Sigmoid colon (tissue), 4 donors: ENCODE measurements around the gene UBP1.

Experiments used
- POLR2A ChIP-seq, 2 donors: fragments of 450-650 bp; IDR thresholded peaks; one replicate each; pipeline ENCODE4 v1.6.1; 2016; ENCODE audit warnings: antibody characterized with exemption in 2 of 2, mild to moderate bottlenecking in 2 of 2, moderate library complexity in 2 of 2
- POLR2AphosphoS5 ChIP-seq, 4 donors: sonication (generic); formaldehyde crosslinking; IDR thresholded peaks; one replicate each; pipeline ENCODE4 v1.6.1; 2017; ENCODE audit warnings: antibody characterized with exemption in 4 of 4
- TF ChIP-seq, protein P1 (sequence below), 4 experiments: fragments of 450-650 bp in 3 of 4; fragments of 200-600 bp in 1 of 4; IDR thresholded peaks; one replicate each; pipeline ENCODE4 v1.5.1; 2016 to 2019; ENCODE audit warnings: antibody characterized with exemption in 4 of 4, mild to moderate bottlenecking in 3 of 4, moderate library complexity in 2 of 4

DNA sequence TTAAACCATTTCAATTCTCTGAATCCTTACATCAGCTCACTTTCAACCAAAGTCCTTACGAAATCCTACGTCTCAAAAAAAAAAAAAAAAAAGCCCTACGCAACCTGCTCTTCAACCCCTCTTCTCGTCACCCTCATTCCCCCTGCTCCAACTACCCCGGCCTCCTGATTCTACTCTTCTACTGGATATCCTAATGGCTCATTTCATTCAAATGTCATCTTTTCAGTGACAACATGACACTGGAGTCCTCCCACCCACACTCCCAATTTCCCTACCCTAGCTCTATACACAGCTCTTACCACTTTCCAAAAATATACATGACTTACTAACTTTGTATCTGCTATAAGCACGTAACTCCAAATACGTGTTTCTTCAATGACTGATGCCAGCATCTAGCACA lies 11.5 kb downstream of the UBP1 start:
- TF ChIP-seq, protein P1, sequence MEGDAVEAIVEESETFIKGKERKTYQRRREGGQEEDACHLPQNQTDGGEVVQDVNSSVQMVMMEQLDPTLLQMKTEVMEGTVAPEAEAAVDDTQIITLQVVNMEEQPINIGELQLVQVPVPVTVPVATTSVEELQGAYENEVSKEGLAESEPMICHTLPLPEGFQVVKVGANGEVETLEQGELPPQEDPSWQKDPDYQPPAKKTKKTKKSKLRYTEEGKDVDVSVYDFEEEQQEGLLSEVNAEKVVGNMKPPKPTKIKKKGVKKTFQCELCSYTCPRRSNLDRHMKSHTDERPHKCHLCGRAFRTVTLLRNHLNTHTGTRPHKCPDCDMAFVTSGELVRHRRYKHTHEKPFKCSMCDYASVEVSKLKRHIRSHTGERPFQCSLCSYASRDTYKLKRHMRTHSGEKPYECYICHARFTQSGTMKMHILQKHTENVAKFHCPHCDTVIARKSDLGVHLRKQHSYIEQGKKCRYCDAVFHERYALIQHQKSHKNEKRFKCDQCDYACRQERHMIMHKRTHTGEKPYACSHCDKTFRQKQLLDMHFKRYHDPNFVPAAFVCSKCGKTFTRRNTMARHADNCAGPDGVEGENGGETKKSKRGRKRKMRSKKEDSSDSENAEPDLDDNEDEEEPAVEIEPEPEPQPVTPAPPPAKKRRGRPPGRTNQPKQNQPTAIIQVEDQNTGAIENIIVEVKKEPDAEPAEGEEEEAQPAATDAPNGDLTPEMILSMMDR (IDR thresholded peaks at IDR 0.05), result no peak
- no peak for TF ChIP-seq POLR2A (IDR thresholded peaks at IDR 0.05)
- no peak for TF ChIP-seq POLR2AphosphoS5 (IDR thresholded peaks at IDR 0.05)
